GM12878 (cell line): ENCODE measurements around the gene SLCO3A1. TPM values are rescaled to one million over a fixed set of nuclear protein-coding genes. Genes with fewer than 3 reads are reported as not detected.

Experiments
- ATAC-seq: fragments of 200-7000 bp; cut with Tn5 transposase; 3 replicates; pipeline ENCODE4 v1.9.1; 2020; ENCODE audit warnings: mild to moderate bottlenecking, moderate library complexity
- BruUV-seq: library from RNA; stranded (reverse); fragments of 400-500 nt; replicated peaks from 2 replicates; lab custom pipeline; 2021; lab: Mats Ljungman, UMichigan
- CTCF ChIA-PET: fragments of 300-600 bp; sonication (Branson Sonifier 250); formaldehyde crosslinking; extraction: SDS; loops from one replicate; lab custom pipeline; 2021; ENCODE audit warnings: inconsistent platforms; lab: Yijun Ruan, JAX
- POLR2A ChIA-PET: fragments of 350-600 bp; formaldehyde crosslinking; extraction: SDS; loops from one replicate; lab custom pipeline; 2021; ENCODE audit warnings: inconsistent platforms; lab: Charles Lee
- RAD21 ChIA-PET: fragments of 300-600 bp; sonication (Branson Sonifier 250); formaldehyde crosslinking; loops from one replicate; lab custom pipeline; 2023; ENCODE audit warnings: antibody characterized with exemption; ENCODE audit not compliant: unreplicated experiment; lab: Charles Lee
- SMC1A ChIA-PET: fragments of 300-600 bp; sonication (Branson Sonifier 250); formaldehyde crosslinking; loops from one replicate; lab custom pipeline; 2023; ENCODE audit not compliant: unreplicated experiment, uncharacterized antibody; lab: Charles Lee
- DNase-seq: peaks from one replicate; pipeline ENCODE4 v3.0.0-alpha.2; 2011; ENCODE audit warnings: low read depth, low spot score
- FAIRE-seq: peaks from 3 replicates; lab custom pipeline; 2011; peaks lifted over from hg19 to GRCh38; lab: Jason Lieb, UNC
- H2AFZ ChIP-seq: 2 replicates; pipeline ENCODE4 v1.6.0; 2011; ENCODE audit warnings: low read depth, low read length, control low read depth; ENCODE audit not compliant: control insufficient read depth
- H3K27ac ChIP-seq: 2 replicates; pipeline ENCODE4 v1.5.1; 2011; ENCODE audit warnings: control low read depth; ENCODE audit not compliant: control insufficient read depth, insufficient read depth
- H3K27me3 ChIP-seq, 2 experiments: replicated peaks in 1 of 2; 2 replicates each; pipeline versions ENCODE4 v1.6.0 to v1.6.1; 2011; ENCODE audit warnings: low read length in 1 of 2; ENCODE audit not compliant: control insufficient read depth in 2 of 2, insufficient read depth in 2 of 2
- H3K36me3 ChIP-seq, 2 experiments: 2 replicates each; pipeline ENCODE4 v1.5.1; 2011; ENCODE audit warnings: low read length in 1 of 2; ENCODE audit not compliant: control insufficient read depth in 2 of 2, insufficient read depth in 2 of 2
- H3K4me1 ChIP-seq: 2 replicates; pipeline ENCODE4 v1.6.1; 2011; ENCODE audit warnings: mild to moderate bottlenecking, low read length, moderate library complexity, mixed read lengths; ENCODE audit not compliant: control insufficient read depth, insufficient read depth
- H3K4me2 ChIP-seq: 2 replicates; pipeline ENCODE4 v1.6.0; 2011; ENCODE audit warnings: control low read depth; ENCODE audit not compliant: control insufficient read depth, insufficient read depth
- H3K4me3 ChIP-seq: fragments of 200-600 bp; sonication (generic); 2 replicates; pipeline ENCODE4 v1.5.1; 2016
- H3K79me2 ChIP-seq: 2 replicates; pipeline ENCODE4 v1.6.0; 2011; ENCODE audit warnings: low read length; ENCODE audit not compliant: control insufficient read depth, insufficient read depth
- H3K9ac ChIP-seq: 2 replicates; pipeline ENCODE4 v1.8.0; 2011; ENCODE audit warnings: low read length, control low read depth, mixed read lengths; ENCODE audit not compliant: control insufficient read depth, insufficient read depth
- H3K9me3 ChIP-seq: replicated peaks from 3 replicates; pipeline ENCODE4 v1.5.1; 2011; ENCODE audit warnings: mild to moderate bottlenecking, low read length; ENCODE audit not compliant: control insufficient read depth, insufficient read depth
- H4K20me1 ChIP-seq: 2 replicates; pipeline ENCODE4 v1.6.0; 2011; ENCODE audit not compliant: control insufficient read depth, insufficient read depth
- EP300 ChIP-seq, 2 experiments: fragments of 150-350 bp in 1 of 2; IDR thresholded peaks; 2 replicates each; pipeline ENCODE4 v1.6.1; 2011 to 2012; ENCODE audit warnings: low read depth in 2 of 2, low read length in 2 of 2, borderline replicate concordance in 1 of 2, improper control_type of control experiment in 1 of 2, inconsistent platforms in 1 of 2; ENCODE audit not compliant: control insufficient read depth in 1 of 2
- HCFC1 ChIP-seq: fragments of 150-350 bp; IDR thresholded peaks from 2 replicates; pipeline ENCODE4 v1.6.1; 2014; ENCODE audit warnings: low read length
- IRF3 ChIP-seq: fragments of 450-650 bp; IDR thresholded peaks from 2 replicates; pipeline ENCODE4 v1.6.1; 2014; ENCODE audit warnings: mild to moderate bottlenecking
- KAT2A ChIP-seq: conservative IDR thresholded peaks from 2 replicates; pipeline ENCODE4 v1.6.1; 2011; ENCODE audit warnings: low read depth, low read length; ENCODE audit not compliant: control insufficient read depth
- NR2C1 ChIP-seq: fragments of 450-650 bp; IDR thresholded peaks from 2 replicates; pipeline ENCODE4 v1.6.1; 2017; ENCODE audit warnings: antibody characterized with exemption, mild to moderate bottlenecking, moderate library complexity
- USF2 ChIP-seq: IDR thresholded peaks from 2 replicates; pipeline ENCODE4 v1.6.1; 2011; ENCODE audit warnings: low read depth, low read length, improper control_type of control experiment, borderline replicate concordance
- ZNF687 ChIP-seq: fragments of 450-650 bp; IDR thresholded peaks from 2 replicates; pipeline ENCODE4 v1.6.1; 2017; ENCODE audit warnings: mild to moderate bottlenecking, moderate library complexity
- WGBS: methylation state at CpG from one replicate; pipeline ENCODE4 v1.1.6; 2016; ENCODE audit warnings: low lambda C conversion rate; ENCODE audit not compliant: insufficient replicate concordance, insufficient coverage; ENCODE audit errors: missing lambda C conversion rate; 5-methylcytosine and 5-hydroxymethylcytosine counted together
- in situ Hi-C: fragments of 300-500 bp; cut with MboI; formaldehyde crosslinking; loops from 9 replicates; pipeline ENCODE4 v1.14.3; 2018; ENCODE audit warnings: mixed read lengths
- intact Hi-C: fragments of 100-400 bp; cut with micrococcal nuclease; formaldehyde crosslinking; loops from one replicate; pipeline ENCODE4 v1.14.2; 2022; ENCODE audit not compliant: unreplicated experiment
- polyA plus RNA-seq, 11 experiments: library from polyadenylated mRNA; depleted of rRNA in 4 of 11; unstranded in 6 of 11; stranded (reverse) in 5 of 11; fragments of >200 nt; fragmentation: Nextera tagmentation in 4 of 11; fragmentation: Illumina TruSeq in 1 of 11; extraction: Ambion mirVana in 4 of 11; extraction: Trizol in 1 of 11; gene quantifications; 1 replicate in 1 of 11; 2 replicates in 10 of 11; pipeline versions ENCODE4 v1.2.1 to v1.2.3, GENCODE V29; 2011 to 2016; ENCODE audit warnings: inconsistent platforms in 2 of 11, missing spikeins in 2 of 11, low read depth in 1 of 11
- total RNA-seq, 4 experiments: library from RNA; depleted of rRNA in 3 of 4; stranded (reverse); fragments of >200 nt in 3 of 4; fragmentation: Illumina TruSeq in 1 of 4; extraction: Trizol in 1 of 4; gene quantifications; 2 replicates each; pipeline versions ENCODE4 v1.2.1 to v1.2.3, GENCODE V29; 2013 to 2021
- TF ChIP-seq, protein P1 (sequence below): IDR thresholded peaks from 2 replicates; pipeline ENCODE4 v1.6.1; 2011; ENCODE audit warnings: low read depth, mild to moderate bottlenecking, low read length, moderate library complexity, borderline replicate concordance; ENCODE audit errors: extremely low read depth

The SLCO3A1 gene
- total and polyA plus RNA-seq, 10 of the 15 experiments (the other 5 are each of a cell fraction or from before 2014, with no cell fraction given), result 0.05 to 5.9 (median 0.31) TPM

- TF ChIP-seq ZNF687 (no peak), IRF3 (no peak)
Measured at GRCh38 chr15:92107510-92107909, 254.0 kb downstream of the SLCO3A1 start (continued).

- Histone ChIP-seq H3K36me3 (no peaks in the 10 kb centered on the region; a peak in 1 of 4 replicates), H3K27ac (no peak overlapping the region), H3K27me3 (no peaks in the 10 kb centered on the region; a peak in 1 of 4 replicates), H3K4me2 (no peak overlapping the region), H4K20me1 (no peaks in the 10 kb centered on the region), H3K4me1 (no peaks in the 10 kb centered on the region), H3K4me3 (no peak overlapping the region), H3K79me2 (no peaks in the 10 kb centered on the region), H3K9me3 (no peaks in the 10 kb centered on the region), H2AFZ (no peak overlapping the region), H3K9ac (no peak overlapping the region)
- FAIRE-seq (no peak), ATAC-seq (no peak), DNase-seq (no peak)
- RAD21 ChIA-PET, result interaction anchor here (0.8 kb wide), 1 partner anchor 119 kb away, joined by 4 read pairs; no protein-coding TSS in a partner anchor
- POLR2A ChIA-PET, result no interaction called here
- SMC1A ChIA-PET, result no interaction called here
- BruUV-seq, result no TSS peak
- WGBS, result 53% methylated on average over 11 of the region's 11 CpGs
- intact Hi-C loops (no loop called here), in situ Hi-C loops (no loop called here)
- CTCF ChIA-PET, result no interaction called here
- no peak for TF ChIP-seq HCFC1
- no peak for TF ChIP-seq USF2
- no peak for TF ChIP-seq EP300 (IDR thresholded peaks at IDR 0.05; ENCODE audit: borderline replicate concordance in 1 of 2, control insufficient read depth in 1 of 2, low read depth in 2 of 2, low read length in 2 of 2)
- TF ChIP-seq NR2C1, result no peak
- TF ChIP-seq, protein P1, sequence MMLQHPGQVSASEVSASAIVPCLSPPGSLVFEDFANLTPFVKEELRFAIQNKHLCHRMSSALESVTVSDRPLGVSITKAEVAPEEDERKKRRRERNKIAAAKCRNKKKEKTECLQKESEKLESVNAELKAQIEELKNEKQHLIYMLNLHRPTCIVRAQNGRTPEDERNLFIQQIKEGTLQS, result no peak
- TF ChIP-seq ZNF687, result no peak
- TF ChIP-seq KAT2A, result no peak
Measured at GRCh38 chr15:92109191-92109873, 255.8 kb downstream of the SLCO3A1 start.
